ENCODE measurements around the gene TRIM54. TPM values are rescaled to one million over a fixed set of nuclear protein-coding genes. Genes with fewer than 3 reads are reported as not detected.
A peak's percentile ranks its signal among the peaks of the same experiment; 100 is the strongest.
"Not testable (repeated sequence)": the region's sequence is repeated elsewhere in the genome, so short reads cannot be mapped to it uniquely, and the experiment has no call there.

TRIM54 gene
- total RNA-seq, 1 donor from 2014 or later = 0.26 TPM

DNA sequence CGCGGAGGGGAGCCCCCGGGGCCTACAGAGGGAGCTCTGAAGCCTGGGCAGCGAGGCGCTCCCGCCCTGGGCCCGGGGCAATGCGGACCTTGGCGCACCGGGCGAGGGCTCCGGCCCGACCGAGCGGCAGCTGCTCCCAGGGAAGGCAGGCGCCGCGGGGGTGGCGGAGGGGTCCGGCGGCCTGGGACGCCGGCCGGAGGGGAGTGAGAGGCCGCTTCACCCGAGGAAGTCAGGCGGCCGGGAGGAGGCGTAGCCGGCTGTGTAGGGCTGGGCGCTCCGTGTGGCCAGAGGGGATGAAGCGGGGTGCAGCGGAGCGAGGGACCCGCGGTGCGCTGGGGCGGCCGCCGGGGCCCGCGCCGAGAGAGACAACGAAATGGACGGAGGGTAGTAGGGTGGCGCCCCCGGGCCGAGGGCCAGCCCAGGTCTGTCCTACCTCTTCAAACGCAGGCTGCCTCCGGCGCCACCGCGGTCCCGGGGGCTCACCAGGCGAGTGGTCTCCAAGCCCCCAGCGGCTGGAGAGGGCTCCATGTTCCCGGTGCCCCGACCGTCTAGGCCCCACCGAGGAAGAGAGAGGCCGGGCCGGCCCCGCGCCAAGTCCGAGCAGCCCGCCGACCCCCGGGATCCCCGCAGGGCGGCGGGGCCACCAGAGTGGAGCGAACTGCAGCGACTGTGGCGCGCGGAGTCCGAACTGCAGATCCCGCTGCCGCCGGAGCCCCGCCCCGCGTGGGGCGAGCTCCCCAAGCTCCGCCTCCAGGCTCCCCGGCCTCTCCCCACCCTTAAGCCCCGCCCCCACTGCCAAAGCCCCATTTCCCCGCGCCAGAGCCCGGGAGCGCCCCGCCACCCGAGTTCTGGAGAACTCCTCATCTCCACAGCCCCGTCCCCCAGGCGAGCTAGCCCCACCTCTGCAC lies 19.6 kb upstream of the TRIM54 start, which contains the start of gene SLC30A3:
SLC30A3 (minus strand) TSS at position 669 of the 908 bp plus-strand sequence; CDS start at position 528, 141 bp downstream.
- peak within 1 kb of the TSS; percentile 86 for H3K4me3 Mint-ChIP-seq
- no peaks in the 10 kb centered on the region for H3K36me3 Mint-ChIP-seq (ENCODE audit: low read depth)
- no peaks in the 10 kb centered on the region for H3K9me3 Mint-ChIP-seq
- intact Hi-C loops (cut with micrococcal nuclease) = loop anchor here (1.0 to 2.0 kb wide), 4 partner anchors 45 to 176 kb away; partner anchors contain the start of genes ATRAID, CAD, KHK and MPV17
- no peak within 1 kb of the TSS for H3K27ac Mint-ChIP-seq
- peaks cover 41% of the 10 kb centered on the region for H3K27me3 Mint-ChIP-seq (ENCODE audit: insufficient read depth)
- H3K4me1 Mint-ChIP-seq (ENCODE audit: low read depth) = peaks cover 14% of the 10 kb centered on the region
- peak; percentile 66 for DNase-seq (ENCODE audit: low spot score)

DNA sequence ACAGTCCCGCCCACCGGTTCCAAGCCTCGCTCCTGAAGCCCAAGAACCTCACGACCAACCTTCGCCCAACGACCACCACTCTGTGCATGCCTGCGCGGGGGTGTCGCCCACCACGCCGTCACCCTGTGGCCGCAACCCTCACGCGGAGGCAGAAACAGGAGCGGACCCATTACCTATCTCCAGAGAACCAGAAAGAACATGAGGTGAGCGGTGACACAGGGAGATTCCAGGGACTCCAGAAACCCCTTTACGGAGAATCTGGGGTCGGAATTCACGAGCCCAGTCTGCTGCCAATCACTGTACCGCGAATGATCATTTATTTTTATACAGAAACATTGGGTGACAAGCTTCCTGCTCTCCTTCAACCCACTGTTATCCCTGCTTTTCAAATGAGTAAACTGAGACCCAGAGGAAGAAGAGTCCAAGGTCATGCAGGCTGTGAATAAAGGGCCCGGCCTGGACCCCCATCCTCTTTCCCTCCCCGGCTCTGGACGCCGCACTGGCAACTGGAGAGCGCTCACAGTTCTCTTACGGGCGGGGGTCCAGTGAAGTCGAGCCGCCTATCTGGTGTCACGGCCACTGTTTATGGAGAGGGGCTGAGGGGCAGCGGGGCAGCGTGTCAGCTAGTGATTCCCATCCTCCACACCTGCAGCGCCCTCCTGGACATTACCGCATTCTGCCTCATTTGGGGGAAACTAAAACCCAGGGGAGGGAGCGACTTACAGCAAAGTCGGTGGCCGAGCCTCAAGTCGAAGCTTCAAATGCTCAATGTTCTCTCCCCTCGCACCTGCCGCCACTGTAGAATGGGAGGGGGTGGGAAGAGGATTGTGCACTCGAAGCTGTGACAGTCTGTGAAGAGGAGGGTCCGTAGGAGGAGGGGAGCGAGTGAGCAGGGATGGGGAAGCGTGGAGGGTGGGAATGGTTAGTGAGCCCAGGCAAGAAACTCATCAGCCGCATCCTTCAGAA lies 18.7 kb upstream of the TRIM54 start:
- intact Hi-C loops (cut with micrococcal nuclease) = loop anchor here (1.0 to 2.0 kb wide), 7 partner anchors 17 to 417 kb away; partner anchors contain the start of genes ATRAID, CAD, KHK and MAPRE3
- no peak overlapping the region for H3K27ac Mint-ChIP-seq

DNA sequence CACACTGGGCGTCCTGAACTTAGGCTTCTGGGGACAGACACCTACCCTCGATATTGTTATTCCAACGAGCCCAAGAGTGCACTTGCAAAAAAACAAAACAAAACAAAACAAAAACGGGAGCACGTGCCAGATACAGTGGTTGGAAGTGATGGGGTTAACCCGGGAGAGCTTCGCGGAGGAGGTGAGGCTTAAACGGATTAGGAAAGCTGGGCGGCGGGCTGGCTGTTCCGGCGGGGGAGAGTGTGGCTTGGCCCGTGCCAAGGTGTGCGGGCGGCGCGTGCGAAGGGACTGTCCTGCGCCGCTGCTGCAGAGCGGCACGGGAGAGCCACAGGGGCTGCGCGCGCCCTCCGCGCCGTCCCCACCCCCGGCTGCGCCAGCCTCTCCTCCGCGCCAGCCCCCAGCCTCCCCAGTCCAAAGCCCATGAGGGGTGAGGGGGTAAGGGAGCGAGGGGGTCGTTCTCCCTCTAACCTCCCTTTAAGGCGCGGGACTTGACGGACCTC lies 17.9 kb upstream of the TRIM54 start:
- Mint-ChIP-seq H3K4me3 (peak overlapping the region; percentile 86), H3K27ac (peak overlapping the region; percentile 6), H3K36me3 (ENCODE audit: low read depth) (no peaks in the 10 kb centered on the region), H3K4me1 (ENCODE audit: low read depth) (peaks cover 14% of the 10 kb centered on the region), H3K9me3 (no peaks in the 10 kb centered on the region), H3K27me3 (ENCODE audit: insufficient read depth) (peaks cover 42% of the 10 kb centered on the region)
- no peak for DNase-seq (ENCODE audit: low spot score)
- intact Hi-C loops (cut with micrococcal nuclease) = loop anchor here (1.0 to 2.0 kb wide), 3 partner anchors 16 to 418 kb away; partner anchors contain the start of gene MAPRE3

More for the DNA sequence above, 18.7 kb upstream of the TRIM54 start:
- Mint-ChIP-seq H3K9me3 (no peaks in the 10 kb centered on the region), H3K4me1 (ENCODE audit: low read depth) (peaks cover 14% of the 10 kb centered on the region), H3K36me3 (ENCODE audit: low read depth) (no peaks in the 10 kb centered on the region), H3K4me3 (peak overlapping the region; percentile 86), H3K27me3 (ENCODE audit: insufficient read depth) (peaks cover 41% of the 10 kb centered on the region)
- no peak for DNase-seq (ENCODE audit: low spot score)

DNA sequence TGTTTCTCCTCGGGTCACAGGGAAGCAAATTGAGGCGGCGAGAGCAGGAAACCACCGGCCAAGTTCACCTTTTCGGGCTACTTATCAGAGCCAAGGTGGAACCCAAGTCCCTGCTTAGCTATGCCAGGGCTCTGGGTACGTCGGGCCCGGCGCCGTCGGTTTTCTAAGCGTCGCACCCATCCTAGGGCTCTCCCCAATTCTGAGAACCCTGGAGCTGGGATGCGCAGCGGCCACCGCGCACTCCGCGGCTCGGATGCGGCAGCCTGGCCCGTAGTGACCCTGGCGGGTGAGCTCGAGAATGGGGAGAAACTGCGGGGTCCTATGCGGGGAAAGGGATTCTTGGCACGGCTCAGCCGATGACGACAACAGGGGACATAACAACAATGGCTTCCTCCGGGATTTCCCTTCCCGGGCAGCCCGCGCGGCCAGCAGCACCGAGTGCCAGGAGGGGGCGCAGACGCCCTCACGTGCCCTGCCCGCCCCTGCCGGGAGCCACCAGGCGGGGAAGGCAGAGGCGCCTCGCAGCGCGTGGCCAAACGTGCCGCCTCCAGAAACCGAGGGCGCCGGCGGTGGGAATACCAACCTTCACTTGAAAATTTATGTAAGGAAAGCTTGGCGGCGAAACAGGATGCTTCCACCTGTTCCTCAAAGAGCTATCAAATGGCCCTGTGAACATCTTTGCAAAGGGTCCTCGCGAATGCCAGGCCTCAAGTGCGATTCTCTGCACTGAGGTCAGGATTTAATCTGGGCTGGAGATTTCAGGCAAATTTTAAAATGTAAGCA lies 17.3 kb upstream of the TRIM54 start:
- Mint-ChIP-seq H3K4me1 (ENCODE audit: low read depth) (peaks cover 14% of the 10 kb centered on the region), H3K27me3 (ENCODE audit: insufficient read depth) (peaks cover 44% of the 10 kb centered on the region), H3K27ac (peak overlapping the region; percentile 7), H3K36me3 (ENCODE audit: low read depth) (no peaks in the 10 kb centered on the region), H3K4me3 (peak overlapping the region; percentile 43), H3K9me3 (no peaks in the 10 kb centered on the region)
- DNase-seq (ENCODE audit: low spot score) = peak; percentile 32
- intact Hi-C loops (cut with micrococcal nuclease) = loop anchor here (1.0 to 2.0 kb wide), 3 partner anchors 15 to 418 kb away; partner anchors contain the start of gene MAPRE3

DNA sequence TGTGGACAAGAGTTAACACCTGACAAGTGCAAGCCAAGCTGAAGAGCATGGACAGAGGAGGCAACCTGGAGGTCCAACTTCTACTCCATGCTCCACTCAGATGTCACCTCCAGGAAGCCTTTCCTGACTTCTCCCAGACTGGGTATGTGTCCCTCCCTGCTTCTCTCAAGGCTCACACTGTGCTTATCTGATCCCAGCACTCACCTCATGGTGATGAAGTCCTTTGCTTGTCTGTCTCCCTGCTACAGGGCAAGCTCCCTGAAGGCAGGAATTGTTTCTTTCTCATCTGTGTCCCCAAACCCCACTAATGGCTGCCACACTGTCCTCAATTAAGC lies 16.7 kb upstream of the TRIM54 start:
- Mint-ChIP-seq H3K27me3 (ENCODE audit: insufficient read depth) (peaks cover 42% of the 10 kb centered on the region), H3K27ac (no peak overlapping the region), H3K4me1 (ENCODE audit: low read depth) (peaks cover 14% of the 10 kb centered on the region), H3K36me3 (ENCODE audit: low read depth) (no peaks in the 10 kb centered on the region), H3K9me3 (no peaks in the 10 kb centered on the region), H3K4me3 (peak overlapping the region; percentile 27)
- DNase-seq (ENCODE audit: low spot score) = no peak
- intact Hi-C loops (cut with micrococcal nuclease) = loop anchor here (2.0 kb wide), 2 partner anchors 295 to 419 kb away; partner anchors contain the start of gene MAPRE3

DNA sequence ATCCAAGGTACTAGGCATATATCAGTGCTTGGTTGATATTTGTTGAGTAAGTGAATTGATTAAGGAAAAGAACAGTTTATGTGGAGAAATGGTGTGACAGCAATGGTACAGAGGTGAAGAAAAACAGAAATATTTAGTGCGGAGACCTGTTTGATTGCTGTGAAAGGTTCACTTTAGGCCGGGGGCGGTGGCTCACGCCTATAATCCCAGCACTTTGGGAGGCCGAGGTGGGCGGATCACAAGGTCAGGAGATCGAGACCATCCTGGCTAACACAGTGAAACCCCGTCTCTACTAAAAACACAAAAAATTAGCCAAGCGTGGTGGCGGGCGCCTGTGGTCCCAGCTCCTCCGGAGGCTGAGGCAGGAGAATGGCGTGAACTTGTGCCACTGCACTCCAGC lies 13.9 kb upstream of the TRIM54 start:
- peaks cover 31% of the 10 kb centered on the region for H3K27me3 Mint-ChIP-seq (ENCODE audit: insufficient read depth)
- H3K4me1 Mint-ChIP-seq (ENCODE audit: low read depth) = peaks cover 11% of the 10 kb centered on the region
- intact Hi-C loops (cut with micrococcal nuclease); H3K4me3 Mint-ChIP-seq; H3K27ac Mint-ChIP-seq; H3K9me3 Mint-ChIP-seq; H3K36me3 Mint-ChIP-seq (ENCODE audit: low read depth); DNase-seq (ENCODE audit: low spot score): not testable (repeated sequence)

DNA sequence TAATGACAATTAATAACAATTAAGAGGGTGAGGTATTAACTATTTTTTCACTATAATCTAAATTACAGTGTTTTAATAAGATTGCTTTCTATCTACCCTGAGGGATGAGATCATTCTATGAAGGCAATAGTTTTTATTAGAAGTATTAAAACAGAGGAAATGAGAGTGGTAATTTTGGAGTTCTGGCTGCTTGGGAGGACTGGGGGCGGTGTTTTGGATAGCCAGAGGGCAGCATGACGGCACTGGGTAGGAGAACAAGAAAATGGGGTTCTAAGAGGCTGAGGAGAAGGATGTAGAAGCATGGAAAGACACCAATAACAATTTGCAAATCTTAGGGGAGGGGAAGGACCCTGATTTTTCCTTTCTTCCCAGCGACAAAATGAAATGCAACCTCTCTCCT lies 12.1 kb upstream of the TRIM54 start:
- H3K4me1 Mint-ChIP-seq (ENCODE audit: low read depth) = no peaks in the 10 kb centered on the region
- intact Hi-C loops (cut with micrococcal nuclease) = no loop called here

DNA sequence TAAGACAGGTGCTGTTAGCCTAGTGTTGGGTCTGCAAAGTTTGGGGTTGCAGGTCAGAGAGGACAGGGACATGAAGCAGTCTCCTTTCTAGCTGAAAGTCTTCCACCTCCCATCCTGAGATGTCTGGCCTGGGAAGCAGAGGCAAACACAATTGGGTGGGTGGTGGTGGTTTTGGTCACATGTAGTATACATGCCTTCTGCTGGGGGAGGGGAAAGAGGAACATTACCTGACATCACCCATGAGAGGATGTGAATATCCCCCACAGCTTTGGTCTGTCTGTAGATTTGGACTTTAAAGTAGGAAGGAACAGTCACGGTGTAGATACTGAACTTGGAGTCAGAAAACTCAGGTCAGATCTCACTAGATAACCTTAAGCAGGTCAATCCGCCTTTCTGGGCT lies 11.6 kb upstream of the TRIM54 start:
- Mint-ChIP-seq H3K9me3 (no peaks in the 10 kb centered on the region), H3K27me3 (ENCODE audit: insufficient read depth) (peaks cover 19% of the 10 kb centered on the region), H3K27ac (no peak overlapping the region), H3K4me1 (ENCODE audit: low read depth) (no peaks in the 10 kb centered on the region), H3K4me3 (no peak overlapping the region), H3K36me3 (ENCODE audit: low read depth) (no peaks in the 10 kb centered on the region)
- no peak for DNase-seq (ENCODE audit: low spot score)
- intact Hi-C loops (cut with micrococcal nuclease) = no loop called here

More for the DNA sequence above, 12.1 kb upstream of the TRIM54 start:
- no peaks in the 10 kb centered on the region for H3K9me3 Mint-ChIP-seq
- H3K27ac Mint-ChIP-seq = no peak overlapping the region
- H3K4me3 Mint-ChIP-seq = no peak overlapping the region
- no peak for DNase-seq (ENCODE audit: low spot score)
- H3K27me3 Mint-ChIP-seq (ENCODE audit: insufficient read depth) = peaks cover 19% of the 10 kb centered on the region
- no peaks in the 10 kb centered on the region for H3K36me3 Mint-ChIP-seq (ENCODE audit: low read depth)

DNA sequence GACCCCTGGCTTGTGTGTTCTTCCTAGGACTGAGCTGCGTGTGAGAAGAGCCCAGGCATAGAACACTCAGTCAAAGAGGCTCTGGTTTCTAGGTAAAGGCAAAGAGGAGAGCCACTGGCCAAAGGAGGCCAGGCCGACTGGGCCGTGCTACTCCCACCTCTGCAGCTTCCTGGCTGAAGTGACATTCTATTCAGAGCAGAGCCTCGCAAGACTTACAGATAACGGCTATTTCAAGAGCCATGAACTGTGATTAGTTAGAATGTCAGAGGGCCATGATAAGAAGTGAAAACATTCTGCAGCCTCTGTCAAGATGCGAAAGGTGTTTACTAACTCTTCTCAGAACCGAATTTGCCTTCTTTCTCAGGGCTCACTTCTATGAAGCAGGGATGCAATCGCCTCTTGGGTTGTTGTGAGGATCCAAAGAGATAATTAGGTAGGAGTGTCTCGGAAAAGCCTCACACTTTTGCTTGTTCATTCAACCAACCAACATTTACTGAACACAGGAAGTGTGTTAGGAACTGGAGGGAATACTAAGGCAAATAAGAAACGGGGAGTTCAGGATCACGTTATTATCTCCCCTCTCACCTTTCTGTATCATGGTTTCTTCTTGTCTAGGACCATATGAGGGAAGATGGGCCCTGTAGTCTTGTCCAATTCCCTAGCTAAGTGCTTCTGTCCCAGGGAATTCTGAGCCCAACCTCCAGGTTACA lies 10.4 kb upstream of the TRIM54 start:
- intact Hi-C loops (cut with micrococcal nuclease) = no loop called here
- H3K4me1 Mint-ChIP-seq (ENCODE audit: low read depth) = no peaks in the 10 kb centered on the region
- no peak for DNase-seq (ENCODE audit: low spot score)
- peaks cover 21% of the 10 kb centered on the region for H3K27me3 Mint-ChIP-seq (ENCODE audit: insufficient read depth)
- no peak overlapping the region for H3K27ac Mint-ChIP-seq
- no peak overlapping the region for H3K4me3 Mint-ChIP-seq
- H3K36me3 Mint-ChIP-seq (ENCODE audit: low read depth) = no peaks in the 10 kb centered on the region
- H3K9me3 Mint-ChIP-seq = no peaks in the 10 kb centered on the region

DNA sequence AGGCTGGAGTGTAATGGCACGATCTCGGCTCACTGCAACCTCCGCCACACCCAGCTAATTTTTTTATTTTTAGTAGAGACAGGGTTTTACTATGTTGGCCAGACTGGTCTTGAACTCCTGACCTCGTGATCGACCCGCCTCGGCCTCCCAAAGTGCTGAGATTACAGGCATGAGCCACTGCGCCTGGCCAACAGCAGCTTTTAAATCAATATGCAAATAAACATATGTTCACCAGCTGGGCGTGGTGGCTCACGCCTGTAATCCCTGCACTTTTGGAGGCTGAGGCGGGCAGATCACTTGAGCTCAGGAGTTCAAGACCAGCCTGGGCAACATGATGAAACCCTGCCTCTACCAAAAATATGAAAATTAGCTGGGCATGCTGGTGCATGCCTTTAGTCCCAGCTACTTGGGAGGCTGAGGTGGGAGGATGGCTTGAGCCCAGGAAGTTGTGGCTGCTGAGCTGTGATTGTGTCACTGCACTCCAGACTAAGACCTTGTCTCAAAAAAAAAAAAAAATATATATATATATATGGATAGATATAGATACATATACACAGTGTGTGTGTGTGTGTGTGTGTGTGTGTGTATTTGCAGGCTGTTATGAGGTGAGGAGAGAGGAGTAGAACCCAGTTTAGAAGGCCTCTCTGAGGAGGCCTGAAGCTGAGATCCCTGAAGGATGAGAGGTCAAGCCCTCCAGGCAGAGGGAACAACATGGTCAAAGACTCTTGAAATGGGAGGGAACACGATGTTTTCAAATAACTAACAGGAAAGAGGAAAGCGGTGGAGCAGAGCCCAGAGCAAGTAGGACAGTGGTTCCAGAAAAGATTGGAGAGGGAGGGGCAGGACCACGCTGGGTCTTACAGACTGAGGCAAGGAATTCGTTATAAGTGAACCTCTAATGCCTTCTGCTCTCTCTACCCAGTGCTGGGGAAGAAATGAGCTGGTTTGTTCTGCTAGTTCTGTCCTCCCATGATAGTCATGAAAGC lies 9.4 kb upstream of the TRIM54 start:
- peaks cover 21% of the 10 kb centered on the region for H3K27me3 Mint-ChIP-seq (ENCODE audit: insufficient read depth)
- H3K36me3 Mint-ChIP-seq (ENCODE audit: low read depth); H3K4me3 Mint-ChIP-seq; intact Hi-C loops (cut with micrococcal nuclease); DNase-seq (ENCODE audit: low spot score); H3K9me3 Mint-ChIP-seq; H3K27ac Mint-ChIP-seq; H3K4me1 Mint-ChIP-seq (ENCODE audit: low read depth): not testable (repeated sequence)

Measured in activated T-helper 1 cell treated with anti-CD3 and anti-CD28 coated beads, Interleukin-12 subunit alpha, Interleukin-12 subunit beta, Interleukin-2, Interleukin-4 antibody, amounts not matched to agents 30 ng/mL and 10 ng/mL and 1 ng/mL, durations not matched to agents 14 hours and 24 hours and 36 hours (primary cell).